Activated CD4-positive, alpha-beta T cell treated with anti-CD3 and anti-CD28 coated beads, Interleukin-2, amount 50 U/mL, for 24 hours (primary cell): Measurements from ENCODE around the gene STOM.

Experiments used
- DNase-seq, 2 donors: peaks; one replicate each; pipeline ENCODE4 v3.0.0-alpha.2; 2020; ENCODE audit warnings: low read depth in 1 of 2, low spot score in 1 of 2

Gene STOM

GRCh38 chr9:121372239-121373010 lies 2.4 kb upstream of the STOM start:
- no peak for DNase-seq

- no peak for DNase-seq
Observed at GRCh38 chr9:121371495-121372061, 1.5 kb upstream of the STOM start.

- DNase-seq, result no peak
Observed at GRCh38 chr9:121368745-121369144, 1.3 kb downstream of the STOM start.

DNA sequence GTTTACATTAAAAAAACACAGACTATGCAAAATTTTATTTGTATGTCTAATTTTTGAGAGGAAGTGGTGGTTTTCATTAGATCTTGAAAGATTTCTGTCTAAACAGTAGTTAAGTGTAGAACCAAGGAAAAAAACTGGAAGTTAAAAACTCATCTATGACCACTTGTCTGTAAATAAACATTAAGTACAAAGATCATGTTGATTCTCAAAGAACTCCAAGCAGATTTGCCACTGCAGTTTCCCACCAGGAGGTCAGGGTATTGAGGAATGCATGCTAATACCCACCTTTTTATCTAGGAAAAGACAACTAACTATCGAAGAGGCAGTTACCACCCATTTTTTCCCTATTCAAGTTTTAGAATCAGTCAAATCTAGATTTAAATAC lies 1.9 kb downstream of the STOM start:
- DNase-seq, result no peak

GRCh38 chr9:121367306-121368137 lies 2.5 kb downstream of the STOM start:
- DNase-seq, result no peak

DNA sequence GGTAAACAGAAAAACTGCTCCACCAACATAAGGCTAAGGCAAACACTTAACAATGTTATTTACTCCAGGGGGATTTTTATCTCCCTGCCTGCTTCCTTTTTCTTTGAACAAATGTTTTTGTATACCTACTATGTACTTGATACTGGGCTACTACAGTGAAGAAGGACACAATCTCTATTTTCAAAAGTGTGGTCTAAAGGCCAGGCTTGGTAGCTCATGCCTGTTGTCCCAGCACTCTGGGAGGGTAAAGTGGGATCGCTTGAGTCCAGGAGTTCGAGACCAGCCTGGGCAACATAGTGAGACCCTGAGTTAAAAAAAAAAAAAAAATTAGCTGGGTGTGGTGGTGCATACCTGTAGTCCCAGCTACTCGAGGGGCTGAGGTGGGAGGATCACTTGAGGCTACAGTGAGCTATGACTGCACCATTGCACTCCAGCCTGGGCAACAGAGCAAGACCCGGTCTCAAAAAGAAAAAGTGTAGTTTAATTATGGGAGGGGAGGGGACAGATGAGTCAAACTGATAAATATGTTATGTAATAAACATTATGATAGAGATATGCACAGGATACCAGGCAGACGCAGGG lies 3.3 kb downstream of the STOM start:
- DNase-seq, result no peak

DNA sequence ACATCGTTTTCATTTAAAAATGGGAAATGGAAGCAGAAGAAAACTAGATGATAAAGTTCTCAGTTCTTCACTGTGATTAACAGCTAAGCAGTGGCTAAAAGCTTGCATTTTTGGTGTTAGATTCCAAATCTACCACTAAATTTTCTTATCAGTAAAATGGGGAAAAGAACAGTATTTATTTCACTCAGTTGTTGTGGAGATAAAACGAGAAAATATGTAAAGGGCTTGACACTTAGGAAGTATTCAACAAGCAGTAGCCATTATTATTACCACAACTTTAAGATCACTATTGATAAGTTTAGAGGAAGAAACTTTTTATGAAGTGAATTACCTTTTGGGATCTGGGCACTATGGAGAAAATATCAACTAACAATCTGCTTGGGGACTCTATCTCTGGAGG lies 4.5 kb downstream of the STOM start:
- no peak for DNase-seq

DNA sequence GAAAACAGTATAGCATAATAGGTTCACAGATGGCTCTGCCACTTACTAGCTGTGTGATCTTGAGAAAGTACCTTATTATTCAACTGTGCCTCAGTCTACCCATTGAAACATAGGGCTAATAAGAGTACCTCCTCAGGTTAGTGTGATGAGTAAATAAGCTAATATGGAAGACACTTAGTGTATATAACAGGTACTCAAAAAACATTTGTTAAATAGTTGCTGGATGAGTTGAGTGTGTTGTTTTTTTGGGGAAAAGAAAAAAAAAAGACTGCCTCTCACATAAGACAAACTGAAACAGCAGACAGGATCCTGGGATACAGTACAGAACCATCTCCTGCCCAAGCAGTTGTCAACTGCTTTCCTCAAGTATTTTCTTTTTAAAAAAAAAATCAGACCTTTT lies 5.2 kb downstream of the STOM start:
- no peak for DNase-seq

GRCh38 chr9:121364077-121364476 lies 6.0 kb downstream of the STOM start:
- DNase-seq, result no peak

DNA sequence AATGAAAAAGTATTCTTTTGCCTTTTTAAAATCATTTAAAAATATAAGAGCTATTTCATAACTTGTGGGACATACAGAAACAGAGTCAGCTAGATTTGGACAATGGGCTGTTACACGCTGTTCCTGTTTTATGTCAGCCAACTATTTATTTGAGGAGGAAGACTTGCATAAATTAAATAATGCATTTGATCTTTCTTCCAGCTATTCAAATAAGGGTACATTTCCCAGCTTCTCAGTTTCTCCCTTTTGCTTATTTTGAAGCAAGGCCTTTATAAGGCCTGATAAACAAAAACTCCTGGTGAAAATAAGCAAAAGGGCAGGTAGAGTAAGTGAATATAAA lies 6.5 kb downstream of the STOM start:
- no peak for DNase-seq

GRCh38 chr9:121362813-121363621 lies 7.0 kb downstream of the STOM start:
- DNase-seq, result no peak

DNA sequence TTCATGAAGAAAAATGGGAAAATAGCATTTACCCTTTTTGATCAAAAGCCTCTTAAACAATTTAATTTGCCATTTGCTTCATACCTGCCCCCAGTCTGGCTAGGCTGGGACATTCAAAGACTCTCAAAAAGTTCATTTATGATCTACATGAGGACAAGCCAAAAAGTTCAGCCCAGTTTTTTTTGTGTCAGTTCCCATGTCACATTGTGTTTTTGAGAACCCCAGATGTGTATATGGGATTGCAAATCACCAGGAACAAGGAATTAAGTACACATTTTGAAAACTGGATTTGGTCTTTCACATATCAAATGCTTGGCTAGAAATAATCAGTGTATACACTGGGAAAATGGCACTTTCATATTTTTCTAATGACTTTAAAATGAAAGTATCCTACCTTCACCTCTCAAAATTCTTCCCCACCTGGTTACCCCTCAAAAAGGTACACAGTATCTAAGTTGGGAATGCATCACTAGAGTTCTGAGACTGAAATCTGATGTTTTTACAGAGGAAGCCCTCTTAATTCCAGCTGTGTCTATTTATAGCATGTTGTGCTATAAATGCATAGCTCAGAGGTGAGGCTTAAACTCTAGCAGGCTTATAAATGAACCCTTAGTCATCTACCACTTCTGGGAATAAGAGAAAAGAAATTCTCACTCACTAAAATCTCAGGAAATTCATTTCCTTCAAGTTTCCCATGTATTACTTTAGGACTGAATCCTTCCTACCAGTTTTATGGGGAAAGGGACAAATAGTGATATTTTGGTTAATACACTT lies 9.3 kb downstream of the STOM start:
- no peak for DNase-seq

DNA sequence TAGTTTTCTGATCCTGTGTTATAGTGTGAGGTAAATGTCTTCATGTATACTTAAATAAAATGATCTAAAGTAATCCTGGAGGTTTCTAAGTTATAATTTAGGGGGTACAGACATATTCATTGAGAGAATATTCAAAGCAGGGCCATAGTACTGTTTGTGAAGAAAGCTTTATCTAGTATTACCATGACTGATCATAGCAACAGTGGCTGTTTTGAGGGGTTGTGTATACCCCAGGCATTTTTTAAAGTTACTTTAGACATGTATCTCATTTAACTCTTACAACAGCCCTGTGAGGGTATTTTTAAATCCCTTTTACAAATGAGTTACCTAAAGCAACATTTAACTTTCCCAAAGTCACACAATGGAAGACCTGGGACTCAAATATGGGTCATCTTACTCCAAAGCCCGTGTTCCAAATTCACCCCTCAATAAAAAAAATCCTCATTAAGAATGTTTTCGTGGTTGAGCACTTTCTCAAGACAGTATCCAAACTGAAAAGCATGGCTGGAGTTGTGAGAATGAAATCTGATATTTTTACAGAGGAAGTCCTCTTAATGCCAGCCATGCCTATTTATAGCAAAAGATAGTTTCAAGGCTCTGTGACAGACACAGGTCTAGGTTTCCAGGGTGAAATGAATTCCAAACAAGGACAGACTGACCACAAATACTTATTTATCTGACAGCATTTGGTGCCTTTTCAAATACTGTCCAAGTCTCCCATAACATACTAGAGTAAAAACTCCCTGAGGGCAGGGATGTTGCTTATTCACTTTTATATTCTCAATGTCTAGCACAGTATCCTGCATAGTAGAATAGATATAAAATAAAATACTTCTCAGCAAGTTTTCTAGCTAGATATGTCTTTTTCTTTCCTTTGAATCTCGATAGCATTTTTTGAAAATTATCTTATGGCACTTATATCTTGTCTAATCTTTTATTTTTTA lies 10.4 kb downstream of the STOM start:
- no peak for DNase-seq

GRCh38 chr9:121358751-121359150 lies 11.3 kb downstream of the STOM start:
- DNase-seq, result no peak

- no peak for DNase-seq
Observed at GRCh38 chr9:121357011-121357410, 13.0 kb downstream of the STOM start.

DNA sequence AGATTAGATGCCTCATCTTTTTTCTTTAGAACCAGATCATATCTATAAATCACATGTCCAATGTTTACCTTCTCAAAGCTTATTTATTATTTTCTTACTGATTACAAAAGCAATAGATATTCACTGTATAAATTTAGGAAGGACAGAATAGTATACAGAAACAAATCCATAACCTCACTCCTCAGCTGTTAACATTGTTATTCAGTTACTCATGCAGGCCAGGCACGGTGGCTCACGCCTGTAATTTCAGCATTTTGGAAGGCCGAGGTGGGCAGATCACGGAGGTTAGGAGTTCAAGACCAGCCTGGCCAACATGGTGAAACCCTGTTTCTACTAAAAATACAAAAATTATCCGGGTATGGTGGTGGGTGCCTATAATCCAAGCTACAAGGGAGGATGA lies 15.3 kb downstream of the STOM start:
- no peak for DNase-seq

GRCh38 chr9:121354141-121354540 lies 15.9 kb downstream of the STOM start:
- DNase-seq, result no peak

DNA sequence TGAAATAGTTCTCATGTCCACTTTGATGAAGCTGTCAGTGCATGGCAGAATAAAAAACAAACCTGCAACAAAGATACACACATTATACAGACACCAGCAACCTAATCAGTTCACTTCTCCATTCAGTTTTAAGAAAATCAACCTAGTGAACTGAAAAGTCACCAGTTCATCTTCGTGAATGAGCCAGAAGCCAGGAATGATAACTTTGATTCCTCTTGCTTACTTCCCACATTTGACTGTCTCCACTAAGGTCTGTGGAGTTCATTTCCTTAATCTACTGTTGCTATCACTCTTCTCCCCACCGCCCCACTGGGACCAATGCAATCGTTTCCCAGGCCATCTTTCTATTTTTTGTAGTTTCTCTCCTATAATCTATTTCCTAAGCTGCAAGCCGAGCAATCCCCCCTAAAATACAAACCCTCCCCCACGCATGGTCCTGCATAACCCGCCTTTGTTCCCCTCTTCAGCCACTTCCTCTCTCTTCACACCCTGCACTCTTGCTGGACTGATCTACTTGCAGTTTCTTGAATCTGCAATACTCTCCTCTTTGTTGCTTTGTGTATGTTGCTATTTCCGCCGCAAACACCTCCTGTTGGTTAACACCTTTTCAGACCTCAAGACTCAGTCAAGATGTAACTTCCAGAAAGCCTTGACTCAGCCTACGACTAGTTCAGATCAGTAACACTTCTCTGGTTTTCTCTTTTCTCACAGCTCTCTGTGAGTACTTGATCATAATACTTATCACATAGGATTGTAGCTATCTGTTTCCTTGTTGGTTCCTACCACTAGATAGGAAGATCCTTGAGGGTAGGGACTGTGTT lies 16.6 kb downstream of the STOM start:
- peak in 1 of 2 donors; percentile 34 for DNase-seq
